Fibroblast of lung (primary cell): ENCODE results near the gene NCR1. TPM values are rescaled to one million over a fixed set of nuclear protein-coding genes. Genes with fewer than 3 reads are reported as not detected.
"Not testable (repeated sequence)": the region's sequence is repeated elsewhere in the genome, so short reads cannot be mapped to it uniquely, and the experiment has no call there.

Source experiments
- DNase-seq, 2 donors: peaks; one replicate each; pipeline versions ENCODE4 v3.0.0 to v3.0.0-alpha.2; 2010; ENCODE audit warnings: low read depth in 2 of 2
- H2AFZ ChIP-seq: 2 replicates; pipeline ENCODE4 v1.5.1; 2012; ENCODE audit warnings: low read length, control low read depth, inconsistent platforms
- H3K27ac ChIP-seq: 2 replicates; pipeline ENCODE4 v1.5.1; 2011; ENCODE audit warnings: low read length, control low read depth; ENCODE audit not compliant: insufficient read depth
- H3K27me3 ChIP-seq: 2 replicates; pipeline ENCODE4 v1.5.1; 2011; ENCODE audit warnings: mild to moderate bottlenecking, low read length; ENCODE audit not compliant: control insufficient read depth, insufficient read depth
- H3K36me3 ChIP-seq: 2 replicates; pipeline ENCODE4 v1.5.1; 2011; ENCODE audit warnings: low read length; ENCODE audit not compliant: control insufficient read depth, insufficient read depth
- H3K4me1 ChIP-seq: 2 replicates; pipeline ENCODE4 v1.5.1; 2011; ENCODE audit warnings: low read length; ENCODE audit not compliant: control insufficient read depth, insufficient read depth; ENCODE audit errors: extremely low read depth
- H3K4me2 ChIP-seq: 2 replicates; pipeline ENCODE4 v1.5.1; 2011; ENCODE audit warnings: low read length, control low read depth; ENCODE audit not compliant: insufficient read depth; ENCODE audit errors: extremely low read depth
- H3K4me3 ChIP-seq, 4 experiments: fragments of 200-600 bp in 1 of 4; sonication (generic) in 1 of 4; replicated peaks in 1 of 4; 2 replicates each; pipeline ENCODE4 v1.5.1; 2011 to 2016; ENCODE audit warnings: low read length in 4 of 4, low read depth in 3 of 4, mild to moderate bottlenecking in 3 of 4, control low read depth in 2 of 4, inconsistent platforms in 1 of 4, mixed read lengths in 1 of 4; ENCODE audit not compliant: insufficient read depth in 1 of 4; ENCODE audit errors: control extremely low read depth in 1 of 4
- H3K79me2 ChIP-seq: 2 replicates; pipeline ENCODE4 v1.5.1; 2012; ENCODE audit warnings: mild to moderate bottlenecking, low read length, inconsistent platforms; ENCODE audit not compliant: control insufficient read depth, insufficient read depth
- H3K9ac ChIP-seq: 2 replicates; pipeline ENCODE4 v1.5.1; 2011; ENCODE audit warnings: mild to moderate bottlenecking, low read length, control low read depth; ENCODE audit not compliant: insufficient read depth
- H3K9me3 ChIP-seq: 2 replicates; pipeline ENCODE4 v1.5.1; 2012; ENCODE audit warnings: low read depth, low read length; ENCODE audit not compliant: control insufficient read depth, insufficient read depth
- H4K20me1 ChIP-seq: 2 replicates; pipeline ENCODE4 v1.5.1; 2011; ENCODE audit warnings: low read length; ENCODE audit not compliant: control insufficient read depth, insufficient read depth; ENCODE audit errors: extremely low read depth
- CTCF ChIP-seq, 2 donors: IDR thresholded peaks in 1 of 2; conservative IDR thresholded peaks in 1 of 2; 1 replicate in 1 of 2; 2 replicates in 1 of 2; pipeline ENCODE4 v1.5.1; 2011 to 2012; ENCODE audit warnings: low read length in 2 of 2, control low read depth in 1 of 2, inconsistent platforms in 1 of 2, low read depth in 1 of 2, mild to moderate bottlenecking in 1 of 2
- EZH2 ChIP-seq: IDR thresholded peaks from 2 replicates; pipeline ENCODE4 v1.5.1; 2012; ENCODE audit warnings: low read length, control low read depth, mild to moderate bottlenecking; ENCODE audit errors: missing control alignments
- polyA plus RNA-seq, 2 donors: library from polyadenylated mRNA; depleted of rRNA in 1 of 2; stranded (reverse) in 1 of 2; unstranded in 1 of 2; fragments of >200 nt; gene quantifications; 2 replicates each; pipeline ENCODE4 v1.2.1, GENCODE V29; 2011 to 2012; ENCODE audit warnings: missing spikeins in 1 of 2
- total RNA-seq: library from RNA; depleted of rRNA; stranded (reverse); fragments of >200 nt; gene quantifications from 2 replicates; pipeline ENCODE4 v1.2.1, GENCODE V29; 2014

NCR1 gene
- total and polyA plus RNA-seq, 2 donors (not counting 1 experiment from before 2014, with no cell fraction given): not detected

GRCh38 chr19:54916822-54917221 is 10.9 kb downstream of the NCR1 start:
- H4K20me1 ChIP-seq: no peaks in the 10 kb centered on the region
- no peak overlapping the region for H3K4me2 ChIP-seq
- H3K27ac ChIP-seq: no peak overlapping the region
- TF ChIP-seq EZH2 (no peak), CTCF (conservative IDR thresholded peaks at IDR 0.05 in 1 of 2, IDR thresholded peaks at IDR 0.05 in 1 of 2; ENCODE audit: low read depth in 1 of 2, low read length in 2 of 2) (no peak)
- no peak overlapping the region for H3K4me3 ChIP-seq
- H2AFZ ChIP-seq: no peak overlapping the region
- no peaks in the 10 kb centered on the region for H3K4me1 ChIP-seq
- no peak for DNase-seq
- H3K79me2 ChIP-seq: no peaks in the 10 kb centered on the region
- H3K9ac ChIP-seq: no peak overlapping the region
- no peaks in the 10 kb centered on the region for H3K27me3 ChIP-seq
- H3K9me3 ChIP-seq: no peaks in the 10 kb centered on the region
- H3K36me3 ChIP-seq: no peaks in the 10 kb centered on the region

- H2AFZ ChIP-seq: no peak overlapping the region
- DNase-seq: no peak
- H3K27me3 ChIP-seq: no peaks in the 10 kb centered on the region
- no peaks in the 10 kb centered on the region for H3K9me3 ChIP-seq
- no peaks in the 10 kb centered on the region for H4K20me1 ChIP-seq
- H3K36me3 ChIP-seq: no peaks in the 10 kb centered on the region
- H3K27ac ChIP-seq: no peak overlapping the region
- H3K4me1 ChIP-seq: no peaks in the 10 kb centered on the region
- no peak overlapping the region for H3K9ac ChIP-seq
- H3K79me2 ChIP-seq: no peaks in the 10 kb centered on the region
- H3K4me3 ChIP-seq: no peak overlapping the region
- TF ChIP-seq EZH2: no peak
- TF ChIP-seq CTCF (conservative IDR thresholded peaks at IDR 0.05 in 1 of 2, IDR thresholded peaks at IDR 0.05 in 1 of 2; ENCODE audit: low read depth in 1 of 2, low read length in 2 of 2): no peak
- no peak overlapping the region for H3K4me2 ChIP-seq
These were observed 12.6 kb downstream of the NCR1 start for GRCh38 chr19:54918499-54918898.

- not testable (repeated sequence) for H3K36me3 ChIP-seq, H3K27me3 ChIP-seq, H3K9me3 ChIP-seq, H3K4me1 ChIP-seq, H3K27ac ChIP-seq, DNase-seq, H3K79me2 ChIP-seq, H3K4me2 ChIP-seq, H4K20me1 ChIP-seq, H3K4me3 ChIP-seq, H3K9ac ChIP-seq, H2AFZ ChIP-seq
These were observed 14.0 kb downstream of the NCR1 start for GRCh38 chr19:54919646-54920563.
